ENCODE results near the gene GPR108. TPM values are rescaled to one million over a fixed set of nuclear protein-coding genes. Genes with fewer than 3 reads are reported as not detected.

Gene GPR108
- total and polyA plus RNA-seq, 2 donors from 2014 or later = 113 to 144 TPM

GRCh38 chr19:6736169-6736916, 1.0 kb downstream of the GPR108 start:
- Histone ChIP-seq H3K4me3 (ENCODE audit: low read length in 3 of 3) (peak overlapping the region; percentile 75 to 93 (median 80)), H3K9ac (ENCODE audit: low read length in 3 of 3) (peak overlapping the region; percentile 57 to 77 (median 68)), H3K27me3 (ENCODE audit: control insufficient read depth, insufficient read depth, low read length) (no peaks in the 10 kb centered on the region), H3K36me3 (ENCODE audit: control insufficient read depth in 2 of 3, insufficient read depth in 3 of 3, low read length in 3 of 3) (no peaks in the 10 kb centered on the region), H3K27ac (ENCODE audit: low read depth in 2 of 2, low read length in 2 of 2) (peak overlapping the region; percentile 95 to 96), H3K9me3 (ENCODE audit: control insufficient read depth in 2 of 3, insufficient read depth in 1 of 3, low read length in 3 of 3) (no peaks in the 10 kb centered on the region), H3K4me1 (ENCODE audit: control insufficient read depth in 2 of 3, insufficient read depth in 2 of 3, low read depth in 1 of 3, low read length in 3 of 3) (peaks cover 5 to 28% (median 13%) of the 10 kb centered on the region in 3 donors)
- peak; percentile 48 for TF ChIP-seq CTCF (IDR thresholded peaks at IDR 0.05; ENCODE audit: borderline replicate concordance, extremely low read depth, insufficient read depth)
- FAIRE-seq = no peak
- DNase-seq = peak; percentile 88 to 95 (median 91)
- intact Hi-C loops (cut with DNase I) = no loop called here

- FAIRE-seq = no peak
- no peak overlapping the region for H3K27ac ChIP-seq (ENCODE audit: low read depth in 2 of 2, low read length in 2 of 2)
- H3K27me3 ChIP-seq (ENCODE audit: control insufficient read depth, insufficient read depth, low read length) = no peaks in the 10 kb centered on the region
- H3K9ac ChIP-seq (ENCODE audit: low read length in 3 of 3) = no peak overlapping the region
- no peaks in the 10 kb centered on the region for H3K36me3 ChIP-seq (ENCODE audit: control insufficient read depth in 2 of 3, insufficient read depth in 3 of 3, low read length in 3 of 3)
- TF ChIP-seq CTCF (IDR thresholded peaks at IDR 0.05; ENCODE audit: borderline replicate concordance, extremely low read depth, insufficient read depth) = no peak
- DNase-seq = peak in 1 of 5 donors; percentile 61
- intact Hi-C loops (cut with DNase I) = no loop called here
- H3K9me3 ChIP-seq (ENCODE audit: control insufficient read depth in 2 of 3, insufficient read depth in 1 of 3, low read length in 3 of 3) = no peaks in the 10 kb centered on the region
- H3K4me3 ChIP-seq (ENCODE audit: low read length in 3 of 3) = peak overlapping the region in 1 of 3 donors; percentile 75
- peaks cover 5 to 25% (median 13%) of the 10 kb centered on the region in 3 donors for H3K4me1 ChIP-seq (ENCODE audit: control insufficient read depth in 2 of 3, insufficient read depth in 2 of 3, low read depth in 1 of 3, low read length in 3 of 3)
These were observed 2.0 kb downstream of the GPR108 start for GRCh38 chr19:6735181-6735911.

- Histone ChIP-seq H3K27ac (ENCODE audit: low read depth in 2 of 2, low read length in 2 of 2) (no peak overlapping the region), H3K4me1 (ENCODE audit: control insufficient read depth in 2 of 3, insufficient read depth in 2 of 3, low read depth in 1 of 3, low read length in 3 of 3) (peaks cover 5 to 24% (median 13%) of the 10 kb centered on the region in 3 donors), H3K36me3 (ENCODE audit: control insufficient read depth in 2 of 3, insufficient read depth in 3 of 3, low read length in 3 of 3) (no peaks in the 10 kb centered on the region), H3K4me3 (ENCODE audit: low read length in 3 of 3) (no peak overlapping the region), H3K27me3 (ENCODE audit: control insufficient read depth, insufficient read depth, low read length) (no peaks in the 10 kb centered on the region), H3K9me3 (ENCODE audit: control insufficient read depth in 2 of 3, insufficient read depth in 1 of 3, low read length in 3 of 3) (no peaks in the 10 kb centered on the region), H3K9ac (ENCODE audit: low read length in 3 of 3) (no peak overlapping the region)
- DNase-seq (peak in 3 of 5 donors; percentile 33 to 61 (median 48)), FAIRE-seq (no peak)
- intact Hi-C loops (cut with DNase I) = no loop called here
- no peak for TF ChIP-seq CTCF (IDR thresholded peaks at IDR 0.05; ENCODE audit: borderline replicate concordance, extremely low read depth, insufficient read depth)
These were observed 3.2 kb downstream of the GPR108 start for GRCh38 chr19:6734096-6734696.
